Germinal center (tissue), 1 donor: Measurements from ENCODE around the gene SIX3.
A peak's percentile ranks its signal among the peaks of the same experiment; 100 is the strongest.

Experiments
- DNase-seq: peaks from one replicate; pipeline ENCODE4 v3.0.0; 2012; ENCODE audit warnings: mixed read lengths, low spot score

Gene SIX3

GRCh38 chr2:44957656-44958327 lies 16.3 kb downstream of the SIX3 start:
- DNase-seq: no peak

GRCh38 chr2:44959855-44960254 lies 18.4 kb downstream of the SIX3 start:
- DNase-seq: no peak

GRCh38 chr2:44960871-44961270 lies 19.4 kb downstream of the SIX3 start:
- no peak for DNase-seq

- DNase-seq: no peak
Observed at GRCh38 chr2:44962176-44962695, 20.7 kb downstream of the SIX3 start.

GRCh38 chr2:44964752-44965236 lies 23.3 kb downstream of the SIX3 start:
- peak; percentile 30 for DNase-seq

GRCh38 chr2:44965684-44966083 lies 24.2 kb downstream of the SIX3 start:
- no peak for DNase-seq

- DNase-seq: no peak
Observed at GRCh38 chr2:44967056-44967455, 25.6 kb downstream of the SIX3 start.

DNA sequence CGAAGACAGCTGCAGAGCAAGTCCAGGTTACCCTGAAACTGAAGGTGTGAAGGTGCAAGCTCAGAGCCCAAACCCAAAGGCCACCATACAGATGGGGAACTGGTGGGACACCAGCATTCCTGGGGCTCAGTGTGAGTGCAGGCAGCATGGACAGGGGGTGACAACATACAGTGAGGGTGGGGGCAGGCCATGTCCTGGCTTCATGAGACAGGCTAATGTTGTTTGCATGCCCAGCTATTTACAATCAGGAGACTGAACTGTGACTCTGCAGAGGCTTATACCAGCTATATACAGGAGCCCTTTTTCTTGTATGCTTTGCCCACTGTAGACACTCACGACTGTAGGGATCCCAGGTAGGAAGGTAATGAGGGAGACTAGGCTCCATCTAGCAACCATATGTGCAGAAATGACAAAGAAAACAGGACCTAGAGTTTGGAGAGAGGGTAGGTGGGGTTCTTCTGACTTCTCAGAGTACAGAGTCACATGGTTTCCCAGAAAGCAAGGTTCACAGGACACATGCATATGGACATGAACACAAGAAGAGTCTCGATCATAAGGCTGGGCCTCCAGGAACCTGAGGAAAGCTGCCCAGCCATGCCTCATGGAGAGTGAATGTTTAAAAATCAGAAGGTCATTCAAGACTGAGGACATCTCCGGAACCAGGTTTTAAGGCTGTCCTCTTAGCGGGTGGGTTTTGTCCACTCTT lies 26.4 kb downstream of the SIX3 start:
- no peak for DNase-seq

DNA sequence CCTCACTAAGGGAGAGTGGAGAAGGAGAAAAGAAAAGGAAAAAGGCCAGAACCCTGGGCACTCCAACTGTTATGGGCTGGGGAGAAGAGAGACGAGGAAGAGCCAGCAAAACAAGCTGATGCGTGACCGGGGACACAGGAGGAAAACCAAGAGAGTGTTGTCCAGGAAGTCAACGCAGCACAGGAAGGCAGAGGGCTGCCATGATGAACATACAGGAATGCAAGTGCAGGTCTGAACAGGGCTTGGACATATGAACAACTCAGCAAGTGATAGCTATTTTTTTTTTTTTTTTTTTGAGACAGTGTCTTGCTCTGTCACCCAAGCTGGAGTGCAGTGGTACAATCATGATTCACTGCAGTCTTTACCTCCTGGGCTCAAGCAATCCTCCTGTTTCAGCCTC lies 28.4 kb downstream of the SIX3 start:
- no peak for DNase-seq

DNA sequence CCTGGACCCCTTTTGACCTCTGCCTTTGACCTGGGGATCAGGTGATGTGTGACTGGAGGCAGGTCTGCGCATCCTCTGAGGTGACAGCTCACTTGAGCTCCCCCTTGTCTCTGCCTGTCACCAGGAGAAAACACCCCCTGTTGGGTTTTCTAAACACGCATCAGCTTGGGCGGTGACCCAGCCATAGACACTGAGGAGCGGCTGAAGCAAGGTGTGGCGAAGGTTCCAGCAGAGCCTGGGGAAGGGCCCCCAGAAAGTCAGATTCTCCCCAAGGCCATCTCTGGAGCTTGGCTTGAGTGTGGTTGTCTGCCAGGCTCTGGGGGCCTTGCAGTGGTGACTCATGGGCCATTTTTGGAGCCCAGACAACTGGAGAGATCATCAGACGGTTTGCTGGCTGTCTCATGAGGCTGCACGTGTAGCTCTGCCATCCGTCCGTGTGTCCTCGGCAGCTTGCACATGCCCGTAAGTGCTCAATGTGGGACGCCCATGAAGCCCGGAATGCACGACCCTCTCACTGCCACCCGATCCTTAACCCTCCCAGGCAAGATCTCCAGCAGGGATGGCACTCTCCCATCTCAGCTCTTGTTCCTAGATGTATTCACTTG lies 29.4 kb downstream of the SIX3 start:
- DNase-seq: no peak

DNA sequence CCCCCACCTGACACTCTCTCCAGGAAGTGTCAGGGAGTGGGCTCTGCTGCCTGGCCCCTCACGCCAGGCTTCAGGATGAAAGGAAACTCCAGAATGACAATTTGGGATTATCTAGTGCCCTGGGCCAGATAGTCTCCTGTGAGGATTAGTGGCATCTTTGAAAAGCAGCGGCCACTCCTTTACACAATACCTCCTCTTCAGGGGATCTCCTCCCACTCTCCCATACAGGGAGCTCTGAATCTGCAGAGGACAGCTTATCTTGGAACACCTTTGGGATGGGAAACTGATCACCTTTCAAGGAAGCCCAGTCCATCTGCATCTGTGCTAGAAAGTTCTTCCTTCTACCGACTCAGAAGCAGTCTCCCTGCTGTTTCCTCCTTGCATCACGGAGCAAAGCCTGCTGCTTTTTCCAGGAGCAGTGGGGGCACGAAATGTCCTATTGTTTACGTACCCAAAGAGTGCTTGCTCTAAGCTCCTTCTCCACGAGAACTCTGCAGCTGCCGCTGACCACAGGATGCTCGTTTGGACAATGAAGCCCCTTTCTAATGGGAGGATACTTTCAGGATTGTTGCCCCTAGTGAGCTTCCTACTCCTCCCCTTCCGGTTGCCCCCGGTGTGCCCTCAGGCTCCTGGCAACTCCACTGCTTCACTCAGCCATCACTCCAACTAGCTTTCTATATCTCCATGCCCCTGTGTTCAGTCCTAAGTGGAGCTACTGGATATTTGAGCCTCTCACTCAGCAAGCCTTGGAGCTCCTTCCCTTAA lies 31.5 kb downstream of the SIX3 start:
- no peak for DNase-seq

DNA sequence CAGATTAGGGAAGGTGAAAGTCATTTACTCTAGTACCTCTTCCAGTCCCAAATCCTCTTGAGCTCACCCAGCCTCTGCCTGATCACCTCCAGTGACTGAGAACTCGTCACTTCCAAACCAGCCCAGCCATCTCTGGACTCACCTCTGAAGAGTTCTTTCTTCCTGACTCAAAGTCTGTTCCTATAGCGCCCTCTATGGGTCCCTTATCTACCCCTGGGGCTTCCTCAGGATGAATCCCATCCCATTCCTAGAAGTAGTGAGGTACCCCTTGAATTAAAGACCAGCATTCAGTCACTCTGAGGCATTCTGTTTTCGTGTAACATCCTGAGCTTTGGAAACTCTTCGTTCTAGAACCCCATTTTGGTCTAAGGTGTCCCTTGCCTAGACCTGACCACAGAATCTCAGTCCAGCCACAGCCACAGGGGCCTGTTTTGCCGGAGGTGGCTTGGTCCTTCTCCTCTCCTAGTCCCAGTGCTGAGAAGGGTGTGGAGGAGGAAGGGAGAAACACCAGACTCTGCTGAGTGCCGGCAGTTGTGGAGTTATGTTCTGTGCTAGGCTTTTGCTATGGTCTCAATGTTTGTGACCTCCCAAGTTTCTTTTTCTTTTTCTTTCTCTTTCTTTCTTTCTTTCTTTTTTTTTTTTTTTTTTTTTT lies 32.7 kb downstream of the SIX3 start:
- DNase-seq: no peak

- DNase-seq: no peak
Observed at GRCh38 chr2:44975571-44976450, 34.3 kb downstream of the SIX3 start.

GRCh38 chr2:44979581-44979980 lies 38.1 kb downstream of the SIX3 start:
- no peak for DNase-seq

DNA sequence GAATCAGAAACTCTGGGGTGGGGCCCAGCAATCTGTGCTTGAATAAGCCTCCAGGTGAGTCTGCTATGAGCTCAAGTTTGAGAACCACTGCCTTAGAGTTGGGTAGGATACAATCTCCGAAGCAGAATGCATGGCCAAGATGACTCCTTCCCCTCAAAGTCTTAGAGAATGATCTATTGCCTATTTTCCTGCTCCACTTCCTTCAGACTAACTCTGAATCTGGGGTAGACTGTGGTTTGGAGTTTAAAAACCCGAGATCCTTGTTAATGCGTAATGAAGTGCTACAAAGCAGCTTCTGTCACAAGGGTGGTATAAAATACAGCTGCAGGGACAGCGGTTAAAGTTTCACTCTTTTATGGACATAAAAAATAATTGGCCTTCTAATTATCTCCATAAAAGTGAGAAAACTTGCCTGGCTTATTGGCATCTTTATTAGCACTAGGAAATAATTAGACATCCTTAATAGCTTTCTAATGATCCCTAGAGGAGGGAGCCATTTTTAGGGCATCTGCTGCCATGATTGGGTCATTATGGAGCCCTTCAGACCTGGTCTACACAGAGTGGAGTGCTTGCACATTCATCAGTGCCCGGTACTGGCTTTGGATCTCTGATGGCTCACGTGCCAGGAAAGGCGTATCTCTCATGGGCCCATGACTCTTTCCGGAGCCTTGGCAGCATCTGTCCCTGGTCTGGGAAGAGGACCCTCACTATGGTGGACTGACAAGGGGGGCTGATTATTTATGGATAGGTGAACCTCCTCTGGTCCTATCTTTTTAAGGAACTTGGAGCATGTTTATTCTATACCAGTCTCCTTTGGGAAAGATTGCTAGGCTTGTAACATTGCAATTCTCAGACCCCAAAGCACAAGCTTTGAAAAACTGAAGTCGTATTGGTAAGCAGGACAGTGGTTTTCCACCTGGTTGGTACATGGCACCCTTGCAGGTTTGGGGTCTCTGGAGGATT lies 39.5 kb downstream of the SIX3 start:
- DNase-seq: no peak

DNA sequence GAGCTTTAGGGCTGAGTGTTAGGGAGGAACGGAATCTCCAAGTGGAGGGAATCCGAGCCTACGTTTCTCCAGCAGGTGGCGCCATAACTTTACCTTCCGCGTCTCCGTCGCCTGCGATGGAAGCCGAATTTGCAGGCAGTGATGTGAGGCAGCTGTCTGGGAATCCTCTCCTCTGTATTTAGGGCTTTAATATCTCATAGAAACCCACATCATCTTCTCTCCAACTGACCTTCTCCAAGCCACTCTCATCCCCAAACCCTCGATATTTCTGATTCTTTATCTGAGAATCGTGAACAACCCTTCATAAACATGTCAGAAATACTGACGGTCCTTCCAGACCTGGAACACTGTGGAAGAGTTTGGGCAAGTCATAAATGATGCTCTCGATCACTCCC lies 40.2 kb downstream of the SIX3 start:
- DNase-seq: peak; percentile 64

GRCh38 chr2:44983836-44984604 lies 42.5 kb downstream of the SIX3 start:
- DNase-seq: no peak

- DNase-seq: no peak
Observed at GRCh38 chr2:44989176-44989575, 47.7 kb downstream of the SIX3 start.

DNA sequence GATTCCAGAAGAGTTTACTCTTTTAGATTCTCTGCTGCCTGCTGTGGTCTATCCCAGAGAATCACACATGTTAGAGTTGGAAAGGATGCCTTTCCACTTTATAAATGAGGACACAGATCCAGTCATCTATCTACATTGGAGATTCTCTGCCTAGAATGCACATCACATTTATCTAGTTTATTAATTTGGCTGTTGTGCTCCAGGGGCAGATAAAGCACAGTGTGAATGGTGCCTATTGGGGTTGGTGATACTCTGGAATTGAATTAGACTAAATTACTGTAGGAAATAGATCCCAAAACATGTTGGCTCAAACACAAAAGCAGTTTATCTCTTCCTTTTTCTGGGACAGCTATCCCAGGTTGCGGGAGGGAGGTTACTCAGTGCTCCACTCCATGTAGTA lies 52.9 kb downstream of the SIX3 start:
- no peak for DNase-seq
